Natural killer cell (primary cell): Measurements from ENCODE around the gene DENND10. TPM values are rescaled to one million over a fixed set of nuclear protein-coding genes. Genes with fewer than 3 reads are reported as not detected.

Experiments
- ATAC-seq, 3 donors: fragments of 150-1000 bp in 2 of 3; fragments of 200-7000 bp in 1 of 3; cut with Tn5 transposase; 1 replicate in 1 of 3; 2 replicates in 2 of 3; pipeline ENCODE4 v1.10.0; 2021; ENCODE audit warnings: mild to moderate bottlenecking in 2 of 3, moderate library complexity in 2 of 3
- DNase-seq, 2 donors: peaks; one replicate each; pipeline versions ENCODE4 v3.0.0 to v3.0.0-alpha.2; 2013 to 2021; ENCODE audit warnings: mixed read lengths in 1 of 2
- H3K27ac ChIP-seq: one replicate; pipeline ENCODE4 v1.5.1; 2013; ENCODE audit warnings: mild to moderate bottlenecking, low read length
- H3K27me3 ChIP-seq: one replicate; pipeline ENCODE4 v1.6.1; 2013; ENCODE audit warnings: low read length; ENCODE audit not compliant: control insufficient read depth, insufficient read depth
- H3K36me3 ChIP-seq: one replicate; pipeline ENCODE4 v1.6.1; 2013; ENCODE audit warnings: low read length; ENCODE audit not compliant: control insufficient read depth, insufficient read depth
- H3K4me1 ChIP-seq: one replicate; pipeline ENCODE4 v1.6.1; 2013; ENCODE audit warnings: low read length; ENCODE audit not compliant: control insufficient read depth, insufficient read depth
- H3K4me3 ChIP-seq: one replicate; pipeline ENCODE4 v1.5.1; 2013; ENCODE audit warnings: low read length
- H3K9me3 ChIP-seq: one replicate; pipeline ENCODE4 v1.6.1; 2013; ENCODE audit warnings: low read length; ENCODE audit not compliant: control insufficient read depth, insufficient read depth
- H3K27ac Mint-ChIP-seq, 2 donors: one replicate each; pipeline ENCODE4 v1.8.0; 2022; ENCODE audit warnings: mild to moderate bottlenecking in 2 of 2, mixed read lengths in 2 of 2, moderate library complexity in 1 of 2
- H3K27me3 Mint-ChIP-seq, 2 donors: one replicate each; pipeline ENCODE4 v1.8.0; 2022; ENCODE audit warnings: low read depth in 2 of 2, mixed read lengths in 2 of 2
- H3K36me3 Mint-ChIP-seq: one replicate; pipeline ENCODE4 v1.8.0; 2022; ENCODE audit warnings: mixed read lengths
- H3K4me1 Mint-ChIP-seq, 2 donors: one replicate each; pipeline ENCODE4 v1.8.0; 2022; ENCODE audit warnings: mixed read lengths in 2 of 2
- H3K4me3 Mint-ChIP-seq: one replicate; pipeline ENCODE4 v1.8.0; 2022; ENCODE audit warnings: mild to moderate bottlenecking, moderate library complexity, mixed read lengths
- H3K9me3 Mint-ChIP-seq, 2 donors: one replicate each; pipeline ENCODE4 v1.8.0; 2022; ENCODE audit warnings: mixed read lengths in 2 of 2
- CTCF ChIP-seq: fragments of 200-600 bp; IDR thresholded peaks from one replicate; pipeline ENCODE4 v1.8.0; 2022; ENCODE audit warnings: antibody characterized with exemption
- WGBS: methylation state at CpG from one replicate; pipeline ENCODE4 v1.1.7; 2013; ENCODE audit warnings: missing lambda C conversion rate; ENCODE audit not compliant: insufficient coverage; 5-methylcytosine and 5-hydroxymethylcytosine counted together
- intact Hi-C: fragments of 100-400 bp; cut with micrococcal nuclease; formaldehyde crosslinking; loops from one replicate; pipeline ENCODE4 v1.14.2; 2022
- total RNA-seq, 4 donors: library from RNA; stranded (reverse); fragments of 120-200 nt in 1 of 4; gene quantifications; one replicate each; pipeline versions ENCODE4 v1.2.3 to v1.2.4, GENCODE V29; 2013 to 2022

Gene DENND10
- total RNA-seq, 3 donors from 2014 or later (not counting 1 experiment from before 2014, with no cell fraction given) = 24.0 to 42.4 (median 33.9) TPM

DNA sequence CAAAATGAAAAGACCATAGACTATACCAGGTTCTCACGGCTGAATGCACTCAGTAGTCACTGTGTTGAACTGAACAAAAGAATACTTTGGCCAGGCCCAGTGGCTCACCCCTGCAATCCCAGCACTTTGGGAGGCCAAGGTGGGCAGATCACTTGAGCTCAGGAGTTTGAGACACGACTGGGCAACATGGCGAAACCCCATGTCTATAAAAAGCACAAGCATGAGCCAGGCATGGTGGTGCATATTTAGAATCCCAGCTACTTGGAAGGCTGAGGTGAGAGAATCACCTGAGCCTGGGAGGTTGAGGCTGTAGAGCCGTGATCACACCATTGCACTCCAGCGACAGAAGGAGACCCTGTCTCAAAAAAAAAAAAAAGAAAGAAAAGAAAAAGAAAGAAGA is 49.1 kb downstream of the DENND10 start:
- Histone ChIP-seq H3K27me3 (no peaks in the 10 kb centered on the region), H3K4me3 (no peak overlapping the region), H3K9me3 (no peaks in the 10 kb centered on the region), H3K36me3 (peaks cover 28% of the 10 kb centered on the region), H3K27ac (no peak overlapping the region), H3K4me1 (no peaks in the 10 kb centered on the region)
- WGBS = 92% methylated on average over 5 of the region's 5 CpGs
- Mint-ChIP-seq H3K27me3 (no peaks in the 10 kb centered on the region), H3K4me1 (peaks cover 0 to 4% of the 10 kb centered on the region in 2 donors), H3K36me3 (peaks cover 7% of the 10 kb centered on the region), H3K27ac (no peak overlapping the region), H3K9me3 (no peaks in the 10 kb centered on the region), H3K4me3 (no peak overlapping the region)
- ATAC-seq (no peak), DNase-seq (no peak)
- intact Hi-C loops = no loop called here
- TF ChIP-seq CTCF = no peak

DNA sequence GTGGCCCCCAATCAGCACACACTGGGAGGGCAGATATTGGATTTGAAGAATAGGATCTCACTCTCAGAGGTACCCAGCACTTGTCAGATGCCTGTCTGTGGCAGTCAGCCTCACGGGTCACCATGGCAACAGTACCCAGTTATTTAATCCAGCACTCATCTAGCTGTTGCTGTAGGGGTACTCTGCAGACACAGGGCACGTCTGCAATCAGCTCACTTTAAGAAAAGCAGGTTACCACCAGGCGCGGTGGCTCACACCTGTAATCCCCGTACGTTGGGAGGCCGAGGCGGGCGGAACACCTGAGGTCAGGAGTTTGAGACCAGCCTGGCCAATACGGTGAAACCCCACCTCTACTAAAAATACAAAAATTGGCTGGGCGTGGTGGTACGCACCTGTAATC is 49.7 kb downstream of the DENND10 start:
- no peaks in the 10 kb centered on the region for H3K9me3 ChIP-seq
- peaks cover 28% of the 10 kb centered on the region for H3K36me3 ChIP-seq
- DNase-seq (no peak), ATAC-seq (no peak)
- Mint-ChIP-seq H3K27ac (no peak overlapping the region), H3K36me3 (peaks cover 7% of the 10 kb centered on the region), H3K4me3 (no peak overlapping the region), H3K27me3 (no peaks in the 10 kb centered on the region), H3K4me1 (peaks cover 0 to 4% of the 10 kb centered on the region in 2 donors), H3K9me3 (no peaks in the 10 kb centered on the region)
- no peaks in the 10 kb centered on the region for H3K4me1 ChIP-seq
- intact Hi-C loops = no loop called here
- no peak for TF ChIP-seq CTCF
- H3K27ac ChIP-seq = no peak overlapping the region
- 98% methylated on average over 11 of the region's 12 CpGs for WGBS
- H3K27me3 ChIP-seq = no peaks in the 10 kb centered on the region
- no peak overlapping the region for H3K4me3 ChIP-seq

DNA sequence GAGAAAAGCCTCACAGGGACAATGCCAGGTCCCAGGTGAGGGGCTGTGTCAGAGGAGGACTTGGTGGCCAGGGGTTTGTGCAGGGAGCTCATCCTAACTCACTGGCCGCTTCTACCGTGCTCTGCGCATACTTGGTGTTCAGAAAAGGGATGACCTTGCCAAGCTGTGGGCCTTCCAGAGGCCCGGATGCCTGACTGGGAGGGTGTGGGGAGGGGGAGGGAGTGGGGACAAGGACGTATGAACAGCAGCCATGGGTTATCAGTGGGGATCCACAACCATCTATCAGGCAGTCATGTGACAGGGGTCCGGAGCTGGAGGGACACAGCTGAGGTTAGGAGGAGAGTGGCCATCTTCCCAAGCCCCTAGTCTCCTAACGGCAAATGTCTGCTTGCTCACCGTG is 55.4 kb downstream of the DENND10 start:
- H3K27me3 ChIP-seq = no peaks in the 10 kb centered on the region
- DNase-seq = no peak
- Mint-ChIP-seq H3K4me3 (no peak overlapping the region), H3K27ac (no peak overlapping the region), H3K36me3 (no peaks in the 10 kb centered on the region), H3K27me3 (no peaks in the 10 kb centered on the region), H3K4me1 (no peaks in the 10 kb centered on the region), H3K9me3 (no peaks in the 10 kb centered on the region)
- ATAC-seq = no peak
- H3K9me3 ChIP-seq = no peaks in the 10 kb centered on the region
- TF ChIP-seq CTCF = no peak
- 91% methylated on average over 8 of the region's 8 CpGs for WGBS
- H3K36me3 ChIP-seq = peaks cover 29% of the 10 kb centered on the region
- peaks cover under 1% of the 10 kb centered on the region for H3K4me1 ChIP-seq
- no peak overlapping the region for H3K4me3 ChIP-seq
- H3K27ac ChIP-seq = no peak overlapping the region
- intact Hi-C loops = no loop called here

GRCh38 chr10:119161680-119162451 is 58.0 kb downstream of the DENND10 start:
- peaks cover 18% of the 10 kb centered on the region for H3K4me1 ChIP-seq
- H3K27me3 ChIP-seq = no peaks in the 10 kb centered on the region
- no peak overlapping the region for H3K27ac Mint-ChIP-seq
- no peak overlapping the region for H3K4me3 ChIP-seq
- WGBS = 95% methylated on average over 11 of the region's 11 CpGs
- TF ChIP-seq CTCF = no peak
- peaks cover 12 to 15% of the 10 kb centered on the region in 2 donors for H3K4me1 Mint-ChIP-seq
- H3K27me3 Mint-ChIP-seq = no peaks in the 10 kb centered on the region
- ATAC-seq (no peak), DNase-seq (no peak)
- peaks cover 14% of the 10 kb centered on the region for H3K36me3 ChIP-seq
- H3K36me3 Mint-ChIP-seq = no peaks in the 10 kb centered on the region
- no peaks in the 10 kb centered on the region for H3K9me3 ChIP-seq
- no peaks in the 10 kb centered on the region for H3K9me3 Mint-ChIP-seq
- intact Hi-C loops = no loop called here
- H3K27ac ChIP-seq = no peak overlapping the region
- H3K4me3 Mint-ChIP-seq = no peak overlapping the region
